Measurements from ENCODE around the gene CLTA. TPM values are rescaled to one million over a fixed set of nuclear protein-coding genes. Genes with fewer than 3 reads are reported as not detected.
A peak's percentile ranks its signal among the peaks of the same experiment; 100 is the strongest.

CLTA gene
- total RNA-seq, 1 donor from 2014 or later: 424 TPM

DNA sequence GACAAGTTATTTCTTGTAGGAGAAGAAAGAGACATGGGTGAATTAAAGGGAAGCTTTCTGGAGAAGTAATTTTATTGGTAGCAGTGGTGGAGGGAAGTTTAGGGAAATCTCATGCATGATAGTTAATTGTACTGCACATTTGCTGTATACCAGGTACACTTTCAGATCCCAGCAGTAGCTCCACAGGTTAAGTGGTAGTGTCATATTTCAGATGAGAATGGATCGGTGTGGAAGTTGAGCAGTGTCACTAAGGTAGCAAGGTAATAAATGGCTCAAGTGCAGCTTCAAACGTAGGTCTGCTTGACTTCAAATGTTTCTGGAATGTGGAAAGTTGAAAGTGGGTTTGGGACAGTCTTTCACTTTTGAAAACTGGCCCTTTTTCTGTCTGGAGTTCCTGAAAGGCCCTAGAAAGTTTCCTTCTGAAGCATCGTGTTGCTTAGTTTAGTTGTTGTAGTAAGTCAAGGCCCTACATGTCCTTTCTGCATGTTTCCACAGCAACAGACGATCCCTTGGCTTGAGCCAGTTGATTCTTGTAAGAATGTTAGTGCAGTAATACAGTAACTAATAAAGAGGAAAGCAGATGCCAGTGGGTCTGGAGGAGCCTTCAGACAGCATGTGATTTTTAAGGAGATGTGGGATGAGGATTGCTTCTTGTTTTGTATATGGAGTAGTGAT is 3.7 kb downstream of the CLTA start:
- Histone ChIP-seq H4K20me1 (ENCODE audit: insufficient read depth, low read length) (peaks cover 66% of the 10 kb centered on the region), H3K4me3 (ENCODE audit: insufficient read depth, low read depth, low read length) (no peak overlapping the region), H3K79me2 (ENCODE audit: insufficient read depth, low read length) (peaks cover 82% of the 10 kb centered on the region), H3K9ac (ENCODE audit: low read length) (no peak overlapping the region), H2AFZ (ENCODE audit: low read depth, low read length) (no peak overlapping the region), H3K9me3 (ENCODE audit: insufficient read depth, low read depth, low read length) (no peaks in the 10 kb centered on the region), H3K4me1 (ENCODE audit: insufficient read depth, low read length) (peaks cover 36% of the 10 kb centered on the region), H3K27me3 (ENCODE audit: insufficient read depth, low read length) (no peaks in the 10 kb centered on the region), H3K27ac (ENCODE audit: low read depth, low read length) (no peak overlapping the region), H3K36me3 (ENCODE audit: insufficient read depth, low read length) (peaks cover 12% of the 10 kb centered on the region), H3K4me2 (ENCODE audit: low read length) (peak overlapping the region; percentile 93)
- DNase-seq (ENCODE audit: low read depth) (no peak), FAIRE-seq (no peak)
- no peak overlapping the region for H3K27ac Mint-ChIP-seq (ENCODE audit: unreplicated experiment)
- no peaks in the 10 kb centered on the region for H3K27me3 Mint-ChIP-seq (ENCODE audit: low read depth, unreplicated experiment)
- peaks cover 10% of the 10 kb centered on the region for H3K36me3 Mint-ChIP-seq (ENCODE audit: low read depth, unreplicated experiment)
- H3K9me3 Mint-ChIP-seq (ENCODE audit: unreplicated experiment): no peaks in the 10 kb centered on the region
- peaks cover 20% of the 10 kb centered on the region for H3K4me1 Mint-ChIP-seq (ENCODE audit: low read depth, unreplicated experiment)
- H3K4me3 Mint-ChIP-seq (ENCODE audit: unreplicated experiment): peak overlapping the region; percentile 98
- TF ChIP-seq, protein P1, sequence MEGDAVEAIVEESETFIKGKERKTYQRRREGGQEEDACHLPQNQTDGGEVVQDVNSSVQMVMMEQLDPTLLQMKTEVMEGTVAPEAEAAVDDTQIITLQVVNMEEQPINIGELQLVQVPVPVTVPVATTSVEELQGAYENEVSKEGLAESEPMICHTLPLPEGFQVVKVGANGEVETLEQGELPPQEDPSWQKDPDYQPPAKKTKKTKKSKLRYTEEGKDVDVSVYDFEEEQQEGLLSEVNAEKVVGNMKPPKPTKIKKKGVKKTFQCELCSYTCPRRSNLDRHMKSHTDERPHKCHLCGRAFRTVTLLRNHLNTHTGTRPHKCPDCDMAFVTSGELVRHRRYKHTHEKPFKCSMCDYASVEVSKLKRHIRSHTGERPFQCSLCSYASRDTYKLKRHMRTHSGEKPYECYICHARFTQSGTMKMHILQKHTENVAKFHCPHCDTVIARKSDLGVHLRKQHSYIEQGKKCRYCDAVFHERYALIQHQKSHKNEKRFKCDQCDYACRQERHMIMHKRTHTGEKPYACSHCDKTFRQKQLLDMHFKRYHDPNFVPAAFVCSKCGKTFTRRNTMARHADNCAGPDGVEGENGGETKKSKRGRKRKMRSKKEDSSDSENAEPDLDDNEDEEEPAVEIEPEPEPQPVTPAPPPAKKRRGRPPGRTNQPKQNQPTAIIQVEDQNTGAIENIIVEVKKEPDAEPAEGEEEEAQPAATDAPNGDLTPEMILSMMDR (IDR thresholded peaks at IDR 0.05; ENCODE audit: insufficient read depth, low read depth, low read length): no peak
- no peak for TF ChIP-seq EZH2 (IDR thresholded peaks at IDR 0.05; ENCODE audit: insufficient read depth, low read length)

DNA sequence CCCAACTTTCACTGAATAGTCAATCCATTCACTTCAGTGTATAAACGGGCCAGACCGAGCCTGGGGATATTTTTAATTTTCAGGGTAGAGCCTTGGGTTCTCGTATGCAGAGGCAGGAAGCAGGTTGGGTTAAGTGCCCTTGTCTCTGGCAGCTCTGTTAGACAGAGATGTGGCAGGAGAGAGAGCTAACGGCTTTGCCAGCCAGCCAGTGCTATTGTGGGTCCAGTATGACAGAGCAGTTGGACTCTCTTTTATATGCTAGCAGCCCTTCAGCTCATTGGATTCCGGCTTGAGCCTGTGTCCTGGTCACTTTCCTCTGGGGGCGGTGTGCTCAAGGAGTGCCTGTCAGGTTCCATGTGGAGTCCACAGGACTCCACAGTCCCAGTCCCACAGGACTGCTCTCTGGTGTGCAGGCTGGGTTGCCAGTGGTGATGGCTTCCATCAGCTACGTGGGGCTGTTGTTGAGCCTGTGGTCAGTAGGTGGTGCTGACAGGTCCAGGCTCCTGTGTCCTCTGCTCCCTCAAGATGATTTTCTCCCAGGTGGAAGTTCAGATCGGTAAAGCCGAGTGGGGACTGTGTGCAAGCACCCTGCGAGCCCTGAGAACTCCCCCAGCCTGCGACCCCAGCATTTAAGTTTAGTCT is 14.3 kb downstream of the CLTA start:
- Mint-ChIP-seq H3K27me3 (ENCODE audit: low read depth, unreplicated experiment) (no peaks in the 10 kb centered on the region), H3K36me3 (ENCODE audit: low read depth, unreplicated experiment) (peaks cover 25% of the 10 kb centered on the region), H3K4me3 (ENCODE audit: unreplicated experiment) (no peak overlapping the region), H3K27ac (ENCODE audit: unreplicated experiment) (peak overlapping the region; percentile 12), H3K4me1 (ENCODE audit: low read depth, unreplicated experiment) (peaks cover 39% of the 10 kb centered on the region), H3K9me3 (ENCODE audit: unreplicated experiment) (peaks cover 1% of the 10 kb centered on the region)
- Histone ChIP-seq H3K9me3 (ENCODE audit: insufficient read depth, low read depth, low read length) (no peaks in the 10 kb centered on the region), H3K27ac (ENCODE audit: low read depth, low read length) (no peak overlapping the region), H3K4me2 (ENCODE audit: low read length) (no peak overlapping the region), H2AFZ (ENCODE audit: low read depth, low read length) (no peak overlapping the region), H3K79me2 (ENCODE audit: insufficient read depth, low read length) (peaks cover 49% of the 10 kb centered on the region), H3K36me3 (ENCODE audit: insufficient read depth, low read length) (peaks cover 71% of the 10 kb centered on the region), H3K9ac (ENCODE audit: low read length) (no peak overlapping the region), H3K27me3 (ENCODE audit: insufficient read depth, low read length) (no peaks in the 10 kb centered on the region), H3K4me3 (ENCODE audit: insufficient read depth, low read depth, low read length) (no peak overlapping the region), H4K20me1 (ENCODE audit: insufficient read depth, low read length) (peaks cover 80% of the 10 kb centered on the region), H3K4me1 (ENCODE audit: insufficient read depth, low read length) (peaks cover 28% of the 10 kb centered on the region)
- DNase-seq (ENCODE audit: low read depth) (no peak), FAIRE-seq (no peak)
- no peak for TF ChIP-seq EZH2 (IDR thresholded peaks at IDR 0.05; ENCODE audit: insufficient read depth, low read length)
- TF ChIP-seq, protein P1 (IDR thresholded peaks at IDR 0.05; ENCODE audit: insufficient read depth, low read depth, low read length): peak; percentile 9

DNA sequence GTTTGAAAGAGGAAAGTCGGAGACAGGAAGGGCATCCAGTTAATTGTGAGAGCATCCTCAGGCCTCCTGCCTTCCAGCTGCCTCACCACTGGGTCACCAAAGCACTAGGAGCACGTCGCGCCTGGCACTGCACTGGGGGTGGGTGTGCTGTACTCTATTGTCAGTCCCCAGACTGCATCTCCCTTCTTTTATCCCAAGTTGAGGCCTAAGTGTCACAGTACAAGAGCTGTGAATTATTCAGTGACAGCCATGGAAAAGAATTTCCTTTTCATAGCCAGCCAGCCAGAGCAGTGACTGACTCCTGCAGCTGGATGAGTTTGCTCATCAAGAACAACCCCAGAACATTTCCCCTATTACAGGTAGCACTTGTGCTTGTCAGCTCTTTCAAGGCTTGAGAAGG is 16.3 kb downstream of the CLTA start:
- Histone ChIP-seq H4K20me1 (ENCODE audit: insufficient read depth, low read length) (peaks cover 85% of the 10 kb centered on the region), H3K36me3 (ENCODE audit: insufficient read depth, low read length) (peaks cover 68% of the 10 kb centered on the region), H3K4me2 (ENCODE audit: low read length) (peak overlapping the region; percentile 61), H3K79me2 (ENCODE audit: insufficient read depth, low read length) (peaks cover 66% of the 10 kb centered on the region), H3K9ac (ENCODE audit: low read length) (peak overlapping the region; percentile 33), H3K4me3 (ENCODE audit: insufficient read depth, low read depth, low read length) (no peak overlapping the region), H3K27me3 (ENCODE audit: insufficient read depth, low read length) (no peaks in the 10 kb centered on the region), H3K27ac (ENCODE audit: low read depth, low read length) (peak overlapping the region; percentile 57), H2AFZ (ENCODE audit: low read depth, low read length) (no peak overlapping the region), H3K9me3 (ENCODE audit: insufficient read depth, low read depth, low read length) (no peaks in the 10 kb centered on the region), H3K4me1 (ENCODE audit: insufficient read depth, low read length) (peaks cover 28% of the 10 kb centered on the region)
- FAIRE-seq (peak; percentile 67), DNase-seq (ENCODE audit: low read depth) (peak; percentile 60)
- Mint-ChIP-seq H3K36me3 (ENCODE audit: low read depth, unreplicated experiment) (peaks cover 28% of the 10 kb centered on the region), H3K9me3 (ENCODE audit: unreplicated experiment) (peaks cover 1% of the 10 kb centered on the region), H3K4me1 (ENCODE audit: low read depth, unreplicated experiment) (peaks cover 55% of the 10 kb centered on the region), H3K4me3 (ENCODE audit: unreplicated experiment) (peak overlapping the region; percentile 16), H3K27ac (ENCODE audit: unreplicated experiment) (peak overlapping the region; percentile 87), H3K27me3 (ENCODE audit: low read depth, unreplicated experiment) (no peaks in the 10 kb centered on the region)
- no peak for TF ChIP-seq EZH2 (IDR thresholded peaks at IDR 0.05; ENCODE audit: insufficient read depth, low read length)
- TF ChIP-seq, protein P1 (IDR thresholded peaks at IDR 0.05; ENCODE audit: insufficient read depth, low read depth, low read length): no peak
